ENCODE results near the gene AMMECR1L.
"Not testable (repeated sequence)": the region's sequence is repeated elsewhere in the genome, so short reads cannot be mapped to it uniquely, and the experiment has no call there.

AMMECR1L gene

DNA sequence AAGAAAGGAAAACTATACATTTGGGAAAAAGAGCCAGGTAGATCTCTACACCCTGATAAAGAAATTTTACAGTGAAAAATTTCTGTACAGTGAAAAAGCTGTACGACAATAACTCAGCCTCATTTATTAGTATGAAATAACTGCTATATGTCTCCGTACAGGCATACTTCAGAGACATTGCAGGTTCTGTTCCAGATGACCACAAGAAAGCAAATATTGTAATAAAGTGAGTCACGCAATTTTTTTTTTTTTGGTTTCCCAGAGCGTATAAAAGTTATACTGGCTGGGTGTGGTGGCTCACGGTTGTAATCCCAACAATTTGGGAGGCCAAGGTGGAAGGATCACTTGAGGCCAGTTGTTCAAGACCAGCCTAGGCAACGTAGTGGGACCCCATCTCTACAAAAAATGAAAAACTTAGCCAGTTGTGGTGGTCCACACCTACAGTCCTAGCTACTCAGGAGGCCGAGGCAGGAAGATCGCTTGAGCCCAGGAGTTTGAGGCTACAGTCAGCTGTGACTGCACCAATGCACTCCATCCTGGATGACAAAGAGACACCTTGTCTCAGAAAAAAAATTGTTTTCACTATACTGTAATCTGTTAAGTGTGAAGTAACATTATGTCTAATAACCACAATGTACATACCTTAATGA is 28.2 kb upstream of the AMMECR1L start:
- no peak for DNase-seq (ENCODE audit: low read depth)
- no peak for TF ChIP-seq POLR2A (IDR thresholded peaks at IDR 0.05; ENCODE audit: extremely low read depth, insufficient read length)
- TF ChIP-seq MAX (IDR thresholded peaks at IDR 0.05; ENCODE audit: low read depth, low read length), result no peak
- TF ChIP-seq MYC (IDR thresholded peaks at IDR 0.05; ENCODE audit: low read depth, low read length), result no peak
- TF ChIP-seq CTCF (IDR thresholded peaks at IDR 0.05; ENCODE audit: low read depth, low read length), result no peak
- H3K4me3 ChIP-seq (ENCODE audit: low read depth, low read length), result no peak overlapping the region

GRCh38 chr2:127911737-127912136 is 26.0 kb upstream of the AMMECR1L start:
- DNase-seq (ENCODE audit: low read depth), result no peak
- no peak overlapping the region for H3K4me3 ChIP-seq (ENCODE audit: low read depth, low read length)
- TF ChIP-seq MAX (IDR thresholded peaks at IDR 0.05; ENCODE audit: low read depth, low read length) (no peak), CTCF (IDR thresholded peaks at IDR 0.05; ENCODE audit: low read depth, low read length) (no peak), POLR2A (IDR thresholded peaks at IDR 0.05; ENCODE audit: extremely low read depth, insufficient read length) (no peak), MYC (IDR thresholded peaks at IDR 0.05; ENCODE audit: low read depth, low read length) (no peak)

DNA sequence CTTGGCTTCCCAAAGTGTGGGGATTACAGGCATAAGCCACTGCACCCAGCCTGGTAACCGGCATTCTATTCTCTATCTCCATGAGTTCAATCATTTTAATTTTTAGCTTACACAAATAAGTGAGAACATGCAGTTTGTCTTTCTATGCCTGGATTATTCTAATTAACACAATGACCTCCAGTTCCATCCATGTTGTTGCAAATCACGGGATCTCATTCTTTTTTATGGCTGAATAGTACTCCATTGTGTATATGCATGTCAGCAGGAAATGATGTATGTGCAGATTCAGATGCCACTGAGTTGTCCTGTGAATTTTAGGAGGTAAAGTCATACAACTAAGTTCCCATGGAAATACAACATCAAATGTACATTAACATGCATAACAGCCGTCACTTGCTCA is 24.7 kb upstream of the AMMECR1L start:
- DNase-seq (ENCODE audit: low read depth), result no peak
- TF ChIP-seq MAX (IDR thresholded peaks at IDR 0.05; ENCODE audit: low read depth, low read length) (no peak), MYC (IDR thresholded peaks at IDR 0.05; ENCODE audit: low read depth, low read length) (no peak), POLR2A (IDR thresholded peaks at IDR 0.05; ENCODE audit: extremely low read depth, insufficient read length) (no peak), CTCF (IDR thresholded peaks at IDR 0.05; ENCODE audit: low read depth, low read length) (no peak)
- H3K4me3 ChIP-seq (ENCODE audit: low read depth, low read length), result no peak overlapping the region

- no peak for DNase-seq (ENCODE audit: low read depth)
- H3K4me3 ChIP-seq (ENCODE audit: low read depth, low read length), result no peak overlapping the region
- TF ChIP-seq POLR2A (IDR thresholded peaks at IDR 0.05; ENCODE audit: extremely low read depth, insufficient read length) (no peak), CTCF (IDR thresholded peaks at IDR 0.05; ENCODE audit: low read depth, low read length) (no peak), MAX (IDR thresholded peaks at IDR 0.05; ENCODE audit: low read depth, low read length) (no peak), MYC (IDR thresholded peaks at IDR 0.05; ENCODE audit: low read depth, low read length) (no peak)
Measured at GRCh38 chr2:127909019-127909418, 23.3 kb upstream of the AMMECR1L start.

- H3K4me3 ChIP-seq (ENCODE audit: low read depth, low read length); DNase-seq (ENCODE audit: low read depth): not testable (repeated sequence)
Measured at GRCh38 chr2:127907733-127908400, 22.1 kb upstream of the AMMECR1L start.

GRCh38 chr2:127906206-127906926 is 20.6 kb upstream of the AMMECR1L start:
- no peak overlapping the region for H3K4me3 ChIP-seq (ENCODE audit: low read depth, low read length)
- TF ChIP-seq POLR2A (IDR thresholded peaks at IDR 0.05; ENCODE audit: extremely low read depth, insufficient read length) (no peak), MAX (IDR thresholded peaks at IDR 0.05; ENCODE audit: low read depth, low read length) (no peak), CTCF (IDR thresholded peaks at IDR 0.05; ENCODE audit: low read depth, low read length) (no peak), MYC (IDR thresholded peaks at IDR 0.05; ENCODE audit: low read depth, low read length) (no peak)
- DNase-seq (ENCODE audit: low read depth), result no peak

All from NB4 (cell line).